Occipital lobe (tissue), 2 donors: Measurements from ENCODE around the gene SNED1. TPM values are rescaled to one million over a fixed set of nuclear protein-coding genes. Genes with fewer than 3 reads are reported as not detected.

Experiments used
- DNase-seq: peaks from one replicate; lab custom pipeline; 2025; lab: John Stamatoyannopoulos, UW
- total RNA-seq: library from RNA; depleted of rRNA; stranded (reverse); fragments of >200 nt; gene quantifications from one replicate; pipeline ENCODE4 v1.2.3, GENCODE V29; 2014

SNED1 gene
- total RNA-seq, 1 donor from 2014 or later, result 3.3 TPM

GRCh38 chr2:241126771-241127202, 128.4 kb downstream of the SNED1 start:
- DNase-seq, result no peak

GRCh38 chr2:241128266-241128665, 129.8 kb downstream of the SNED1 start:
- DNase-seq, result no peak

GRCh38 chr2:241129086-241129871, 130.9 kb downstream of the SNED1 start:
- no peak for DNase-seq

- DNase-seq, result no peak
Observed at GRCh38 chr2:241130316-241130715, 131.9 kb downstream of the SNED1 start.

DNA sequence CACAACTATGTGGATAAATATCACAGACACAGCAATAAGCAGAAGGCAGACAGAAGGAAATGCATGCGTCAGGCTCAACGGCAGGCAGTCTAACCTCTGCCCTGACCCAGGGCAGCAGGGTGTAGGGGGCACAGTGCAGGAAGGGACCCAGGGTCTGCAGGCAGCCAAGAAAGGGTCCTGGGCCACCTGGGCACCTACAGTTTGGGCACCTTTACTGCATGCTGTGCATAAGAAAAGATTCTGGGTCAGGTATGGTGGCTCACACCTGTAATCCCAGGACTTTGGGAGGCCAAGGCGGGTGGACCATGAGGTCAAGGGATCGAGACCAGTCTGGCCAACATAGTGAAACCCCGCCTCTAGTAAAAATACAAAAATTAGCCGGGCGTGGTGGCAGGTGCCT, 133.1 kb downstream of the SNED1 start:
- DNase-seq, result no peak

DNA sequence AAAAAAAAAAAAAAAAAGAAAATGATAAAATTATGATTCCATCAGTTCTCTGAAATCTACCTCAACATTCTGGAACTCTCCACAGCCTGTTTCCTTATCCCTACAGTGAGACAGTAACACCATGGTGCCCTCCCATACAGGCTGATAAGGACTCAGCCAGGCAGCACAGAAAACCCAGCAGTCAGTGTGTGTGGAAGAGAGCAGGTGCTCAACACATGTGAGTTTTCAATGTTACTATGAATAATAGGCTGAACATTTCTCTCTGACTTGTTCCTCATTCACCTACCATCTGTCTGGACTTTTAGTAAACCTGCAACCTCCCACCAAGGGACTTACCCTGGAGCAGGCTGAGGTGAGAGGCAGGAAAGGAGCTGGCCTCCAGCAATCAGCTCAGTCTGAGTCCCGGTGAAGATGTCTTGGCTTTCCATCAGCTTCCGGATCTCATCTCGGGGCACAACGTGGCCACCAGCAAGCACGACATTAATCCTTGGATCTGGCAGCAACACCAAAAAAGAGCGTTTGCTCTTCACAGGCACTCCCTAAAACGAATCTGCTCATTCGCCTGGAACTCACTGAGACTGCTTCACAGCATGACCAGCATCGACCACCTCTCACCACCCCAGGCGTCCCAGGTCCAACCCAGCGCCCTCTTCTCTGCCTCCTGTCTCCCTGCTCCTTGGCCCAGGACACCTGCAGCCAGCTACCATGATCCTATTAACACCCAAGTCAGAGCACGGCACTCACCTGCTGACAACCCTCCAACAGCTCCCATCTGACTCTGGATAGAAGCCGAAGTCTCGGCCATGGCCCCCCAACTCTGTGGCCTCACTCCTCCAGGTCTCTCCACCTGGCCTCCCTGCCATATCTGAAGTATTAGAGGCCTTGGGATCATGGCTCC, 134.4 kb downstream of the SNED1 start:
- DNase-seq, result no peak

DNA sequence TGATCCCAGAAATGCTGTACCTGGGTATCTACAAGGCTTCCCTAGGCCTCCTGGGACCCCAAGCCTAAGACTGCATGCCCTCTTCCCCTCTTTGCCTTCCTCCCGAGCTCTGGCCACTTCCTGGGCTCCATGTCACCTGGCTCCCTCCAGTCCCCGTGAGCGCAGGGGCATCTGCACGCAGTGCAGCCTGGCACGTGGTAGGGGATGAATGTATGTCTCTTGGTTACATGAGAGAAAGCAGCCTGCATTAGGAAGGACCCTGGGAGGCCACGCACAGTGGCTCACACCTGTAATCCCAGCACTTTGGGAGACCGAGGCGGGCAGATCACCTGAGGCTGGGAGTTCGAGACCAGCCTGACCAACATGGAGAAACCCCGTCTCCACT, 135.0 kb downstream of the SNED1 start:
- DNase-seq, result no peak

- no peak for DNase-seq
Observed at GRCh38 chr2:241134711-241135110, 136.3 kb downstream of the SNED1 start.

- DNase-seq, result no peak
Observed at GRCh38 chr2:241135737-241136136, 137.3 kb downstream of the SNED1 start.

GRCh38 chr2:241136191-241136590, 137.8 kb downstream of the SNED1 start:
- no peak for DNase-seq

- no peak for DNase-seq
Observed at GRCh38 chr2:241136661-241137260, 138.3 kb downstream of the SNED1 start.

- no peak for DNase-seq
Observed at GRCh38 chr2:241137276-241138190, 139.1 kb downstream of the SNED1 start.

GRCh38 chr2:241138471-241138870, 140.1 kb downstream of the SNED1 start:
- no peak for DNase-seq

- DNase-seq, result no peak
Observed at GRCh38 chr2:241139531-241140444, 141.4 kb downstream of the SNED1 start.

- no peak for DNase-seq
Observed at GRCh38 chr2:241140445-241140840, 142.0 kb downstream of the SNED1 start.

- no peak for DNase-seq
Observed at GRCh38 chr2:241141214-241141770, 142.9 kb downstream of the SNED1 start.

DNA sequence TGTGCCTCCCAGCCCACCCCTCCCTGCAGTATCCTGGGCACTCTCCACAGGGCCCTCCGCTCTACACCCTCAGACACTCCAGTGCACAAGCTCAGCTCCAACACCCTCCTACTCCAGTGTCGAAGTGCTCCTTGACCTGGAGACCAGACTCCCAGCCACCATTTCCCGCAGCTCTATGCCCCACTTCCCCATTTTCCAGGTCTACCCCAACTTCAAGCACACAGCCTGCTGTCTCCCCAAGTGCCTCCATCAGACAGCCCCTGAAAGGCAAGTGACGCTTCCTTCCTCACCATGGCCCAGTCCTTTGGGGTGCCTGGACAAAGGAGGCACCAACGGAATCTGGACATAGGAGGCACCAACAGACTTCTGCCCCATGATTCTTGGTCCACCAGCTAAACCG, 143.6 kb downstream of the SNED1 start:
- no peak for DNase-seq

GRCh38 chr2:241142593-241142992, 144.2 kb downstream of the SNED1 start:
- DNase-seq, result no peak
